ENCODE results near the gene RANBP17.
"Not testable (repeated sequence)": the region's sequence is repeated elsewhere in the genome, so short reads cannot be mapped to it uniquely, and the experiment has no call there.

Gene RANBP17

DNA sequence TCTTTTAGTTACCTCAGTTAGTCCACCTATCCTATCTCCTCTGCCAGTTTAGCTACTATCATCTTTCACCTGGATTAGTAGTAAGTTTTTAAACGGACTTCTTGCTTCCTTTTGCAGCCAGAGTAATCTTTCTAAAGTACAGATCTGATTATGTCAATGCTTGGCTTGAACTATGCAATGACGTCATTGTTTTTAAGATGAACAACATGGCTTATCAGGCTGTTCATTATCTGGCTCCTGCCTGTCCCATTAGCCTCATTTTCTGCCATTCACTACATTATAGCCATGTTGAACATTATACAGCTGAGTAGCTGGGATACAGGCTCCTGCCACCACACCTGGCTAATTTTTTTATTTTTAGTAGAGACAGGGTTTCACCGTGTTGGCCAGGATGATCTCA, 98.7 kb downstream of the RANBP17 start:
- DNase-seq: no peak

DNA sequence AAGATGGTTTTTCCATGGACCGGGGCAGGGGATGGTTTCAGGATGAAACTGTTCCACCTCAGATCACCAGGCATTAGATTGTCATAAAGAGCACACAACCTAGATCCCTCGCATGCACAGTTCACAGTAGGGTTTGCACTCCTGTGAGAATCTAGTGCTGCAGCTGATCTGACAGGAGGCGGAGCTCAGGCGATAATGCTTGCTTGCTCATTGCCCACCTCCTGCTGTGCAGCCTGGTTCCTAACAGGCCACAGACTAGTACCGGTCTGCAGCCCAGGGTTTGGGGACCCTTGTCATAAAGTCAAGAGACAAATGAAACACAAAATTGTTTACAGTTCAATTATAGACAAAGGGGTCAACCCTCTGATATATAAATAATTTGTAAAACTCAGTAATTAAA, 101.7 kb downstream of the RANBP17 start:
- no peak for DNase-seq

DNA sequence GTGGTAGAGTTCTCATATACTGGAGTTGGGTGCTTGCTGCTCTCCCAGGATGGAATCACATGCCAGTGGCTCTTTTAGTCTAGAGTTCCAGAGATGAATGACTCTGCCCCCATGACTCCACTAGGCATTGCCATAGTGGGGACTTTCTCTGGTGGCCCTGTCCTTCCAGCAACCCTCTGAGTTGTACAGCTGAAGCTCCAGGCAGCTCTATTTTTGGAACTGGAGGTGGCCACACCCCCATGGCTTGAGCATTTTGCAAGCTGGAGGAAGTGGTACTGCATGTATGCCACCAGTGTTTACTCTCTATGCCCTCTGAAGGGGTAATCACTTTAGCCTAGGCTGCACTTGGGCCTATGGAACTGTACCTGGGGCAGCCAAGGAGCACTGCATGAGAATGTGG, 112.6 kb downstream of the RANBP17 start:
- no peak for DNase-seq

DNA sequence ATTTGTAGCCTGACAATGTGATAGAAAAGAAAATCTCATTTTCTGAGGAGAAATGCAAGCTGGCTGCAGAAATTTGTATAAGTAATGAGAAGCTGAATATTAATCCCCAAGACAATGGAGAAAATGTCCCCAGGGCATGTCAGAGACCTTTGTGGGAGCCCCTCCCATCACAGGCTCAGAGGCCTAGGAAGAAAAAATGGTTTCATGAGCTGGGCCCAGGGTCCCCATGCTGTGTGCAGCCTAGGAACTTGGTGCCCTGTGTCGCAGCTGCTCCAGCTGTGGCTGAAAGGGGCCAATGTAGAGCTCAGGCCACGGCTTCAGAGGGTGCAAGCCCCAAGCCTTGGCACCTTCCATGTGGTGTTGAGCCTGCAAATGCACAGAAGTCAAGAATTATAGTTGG, 118.4 kb downstream of the RANBP17 start:
- DNase-seq: not testable (repeated sequence)

DNA sequence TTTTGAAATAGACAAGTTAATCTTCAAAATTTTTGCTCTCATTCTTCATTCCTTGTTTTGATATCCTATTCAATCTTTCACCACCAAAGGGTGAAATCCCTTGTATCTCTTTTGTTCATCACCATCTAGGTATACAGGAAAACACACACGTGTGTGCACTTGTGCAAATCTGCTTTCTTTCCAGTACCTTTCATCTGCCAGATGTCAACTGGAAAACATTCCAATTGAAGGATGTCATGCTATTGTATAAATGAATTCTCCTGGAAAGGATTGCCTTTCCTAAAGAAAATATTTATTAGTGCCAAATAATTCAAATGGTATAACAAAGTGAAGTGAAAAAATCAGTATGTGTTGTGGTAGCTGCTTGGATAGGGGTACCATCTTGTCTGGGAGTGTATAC, 123.7 kb downstream of the RANBP17 start:
- DNase-seq: no peak

- DNase-seq: no peak
Observed at GRCh38 chr5:170986598-170986997, 124.8 kb downstream of the RANBP17 start.

DNA sequence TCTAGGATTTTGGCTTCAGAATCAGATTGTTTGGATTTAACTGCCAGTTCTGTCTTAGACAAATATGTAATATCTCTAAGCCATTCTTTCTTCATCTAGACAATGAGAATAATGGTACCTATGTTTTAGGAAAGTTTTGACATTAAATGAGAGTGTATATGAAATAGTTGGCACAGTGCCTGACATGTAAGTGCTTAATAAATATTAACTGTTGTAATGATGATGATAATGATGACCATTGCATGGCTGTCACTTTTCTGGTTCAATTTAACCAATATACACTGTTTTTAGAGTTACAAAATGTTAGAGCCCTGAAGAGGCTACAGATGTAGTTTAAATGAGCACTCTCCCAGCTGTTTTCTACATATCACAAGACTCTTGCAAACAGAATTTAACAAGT, 131.7 kb downstream of the RANBP17 start:
- DNase-seq: no peak

DNA sequence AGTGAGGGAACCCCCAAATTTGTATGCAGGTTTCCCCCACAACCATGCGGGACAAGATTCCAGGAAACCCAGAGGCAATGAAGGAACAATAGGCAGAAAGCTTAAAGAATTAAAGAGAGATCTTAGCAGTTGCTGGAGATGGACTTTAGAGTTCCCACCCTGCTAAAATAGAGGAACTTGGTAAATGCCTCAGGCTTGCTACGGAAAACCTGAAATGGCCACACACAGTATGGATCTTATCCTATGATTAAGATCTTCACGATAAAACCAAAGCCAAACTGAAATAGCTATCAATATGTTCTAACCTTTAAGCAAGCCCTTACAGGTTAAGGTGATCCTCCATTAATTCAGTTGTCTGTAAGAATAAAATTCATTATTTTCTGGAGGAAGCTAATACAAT, 148.3 kb downstream of the RANBP17 start:
- DNase-seq: no peak

- DNase-seq: no peak
Observed at GRCh38 chr5:171010816-171011215, 149.0 kb downstream of the RANBP17 start.

DNA sequence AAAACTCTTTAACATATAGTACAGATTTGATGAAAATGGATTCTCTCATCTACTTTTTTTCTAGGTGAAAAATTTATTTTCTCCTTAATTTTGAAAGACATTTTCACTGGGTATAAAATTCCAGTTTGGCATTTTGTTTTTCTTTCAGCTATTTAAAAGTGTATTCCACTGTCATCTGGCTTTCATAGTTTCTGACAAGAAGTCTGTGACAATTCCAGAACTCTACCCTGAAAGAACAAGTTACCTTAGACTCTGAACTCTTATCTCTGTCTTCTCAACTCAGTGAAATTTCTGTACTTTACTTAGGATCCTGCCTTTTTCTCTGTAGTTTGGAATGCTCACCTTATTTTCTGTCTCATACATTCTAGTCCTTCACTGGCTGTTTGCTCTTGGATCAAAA, 161.7 kb downstream of the RANBP17 start:
- no peak for DNase-seq

DNA sequence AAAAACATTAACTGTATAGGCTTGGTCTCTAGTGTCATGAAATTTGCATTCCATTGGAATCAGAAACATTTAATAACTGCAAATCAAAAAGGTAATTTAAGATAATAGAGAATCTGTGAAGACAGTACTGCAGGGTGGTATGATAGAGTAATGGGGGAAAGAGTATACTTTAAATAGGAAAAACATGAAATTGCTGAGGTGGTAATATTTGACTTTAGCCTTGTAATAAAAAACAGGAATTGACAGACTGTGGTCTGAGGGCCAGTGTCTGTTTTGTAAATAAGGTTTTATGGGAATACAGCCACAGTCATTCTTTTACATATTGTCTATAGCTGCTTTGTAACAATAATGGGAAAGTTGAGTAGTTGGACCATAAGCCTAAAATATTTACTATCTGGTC, 162.3 kb downstream of the RANBP17 start:
- no peak for DNase-seq

- no peak for DNase-seq
Observed at GRCh38 chr5:171029401-171029800, 167.6 kb downstream of the RANBP17 start.

DNA sequence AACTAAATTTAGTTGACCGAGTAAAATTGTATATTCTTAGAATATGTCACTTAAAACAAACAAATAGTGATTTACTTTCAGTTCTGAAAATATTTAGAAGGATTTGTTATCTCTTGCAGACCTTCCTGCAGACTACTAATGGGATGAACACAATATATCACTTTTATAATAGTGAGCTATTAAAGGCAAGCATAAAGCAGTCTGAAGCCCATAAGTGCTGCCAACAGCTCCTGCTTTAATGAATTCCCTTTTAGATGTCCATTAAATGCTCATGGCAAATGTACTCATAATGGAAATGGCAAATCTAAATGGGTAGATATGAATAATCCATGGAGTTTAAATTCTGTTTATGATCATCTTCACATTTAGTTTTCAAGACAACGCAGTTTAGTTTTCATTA, 170.2 kb downstream of the RANBP17 start:
- no peak for DNase-seq

DNA sequence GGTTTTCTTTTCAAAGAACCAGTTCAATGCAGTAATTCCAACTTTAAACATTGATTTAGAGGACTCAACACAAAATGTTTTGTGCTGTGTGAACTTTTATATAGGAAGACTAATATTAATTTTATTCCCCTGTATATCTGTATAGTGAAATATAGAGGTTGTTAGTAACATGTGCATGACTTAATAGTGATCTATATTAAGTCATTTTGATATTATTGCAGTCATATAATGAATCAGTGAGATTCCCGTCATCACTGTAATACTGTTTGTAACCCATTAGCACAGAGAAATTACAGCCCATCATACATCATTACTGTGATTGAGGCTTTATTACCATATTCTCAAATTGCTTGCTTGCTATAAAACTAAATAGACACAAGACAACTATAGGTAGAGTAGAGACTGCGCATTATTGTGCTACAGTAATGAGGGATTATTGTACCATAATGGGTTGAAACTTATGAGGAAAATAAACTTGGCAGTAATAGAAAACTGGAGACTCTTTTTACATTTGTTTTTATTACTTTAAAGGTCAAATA, 170.7 kb downstream of the RANBP17 start:
- DNase-seq: no peak

DNA sequence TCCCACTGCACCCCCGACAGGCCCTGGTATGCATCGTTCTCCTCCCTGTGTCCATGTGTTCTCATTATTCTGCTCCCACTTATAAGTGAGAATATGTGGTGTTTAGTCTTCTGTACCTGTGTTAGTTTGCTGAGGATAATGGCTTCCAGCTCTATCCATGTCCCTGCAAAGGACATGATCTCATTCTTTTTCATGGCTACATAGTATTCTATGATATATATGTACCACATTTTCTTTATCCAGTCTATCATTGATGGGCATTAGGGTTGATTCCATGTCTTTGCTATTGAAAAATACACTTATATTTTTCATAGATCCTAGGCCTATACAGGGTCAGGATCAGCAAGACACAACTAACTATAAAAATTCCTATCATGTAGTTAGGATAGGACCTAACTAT, 180.1 kb downstream of the RANBP17 start:
- DNase-seq: not testable (repeated sequence)

DNA sequence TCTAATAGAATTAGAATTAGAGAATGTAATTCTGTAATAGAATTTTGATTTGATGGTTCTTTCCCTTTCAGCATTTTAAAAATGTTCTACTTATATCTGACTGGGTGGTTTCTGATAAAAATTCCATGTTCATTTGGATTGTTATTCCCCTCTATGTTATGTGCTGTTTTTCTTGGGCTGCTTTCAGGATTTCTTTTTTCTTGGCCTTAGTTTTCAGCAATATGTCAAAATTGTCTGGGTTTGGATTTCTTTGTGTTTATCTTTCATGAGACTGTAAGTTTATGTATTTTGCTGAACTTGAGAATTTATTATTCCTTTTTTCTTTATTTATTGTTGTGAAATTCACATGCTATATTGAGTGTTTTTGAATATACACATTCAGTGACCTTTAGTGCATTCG, 189.1 kb downstream of the RANBP17 start:
- DNase-seq: no peak

- DNase-seq: no peak
Observed at GRCh38 chr5:171055875-171056454, 194.1 kb downstream of the RANBP17 start.

- DNase-seq: no peak
Observed at GRCh38 chr5:171067540-171068130, 205.8 kb downstream of the RANBP17 start.

- no peak for DNase-seq
Observed at GRCh38 chr5:171074747-171075146, 212.9 kb downstream of the RANBP17 start.

GRCh38 chr5:171080186-171080938, 218.5 kb downstream of the RANBP17 start:
- no peak for DNase-seq

GRCh38 chr5:171081319-171081718, 219.5 kb downstream of the RANBP17 start:
- no peak for DNase-seq

DNA sequence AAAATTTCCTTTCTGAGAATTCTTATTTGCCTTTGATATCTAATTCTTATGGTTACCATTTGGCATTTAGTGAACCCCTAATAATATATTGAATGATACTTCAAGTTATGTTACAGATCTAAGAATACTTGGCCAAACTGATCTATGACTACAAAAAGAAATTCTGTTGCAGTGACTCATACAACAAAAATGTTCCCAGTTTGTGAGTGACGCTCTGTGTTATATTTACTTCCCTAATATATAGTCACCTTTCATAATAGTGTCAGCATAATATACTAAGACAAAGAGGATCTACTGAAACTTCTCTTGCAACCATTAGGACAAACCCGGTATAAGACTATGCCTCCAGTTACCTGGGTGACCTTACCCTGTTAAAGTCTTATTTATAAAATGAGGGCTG, 230.4 kb downstream of the RANBP17 start:
- no peak for DNase-seq

- no peak for DNase-seq
Observed at GRCh38 chr5:171093598-171093997, 231.8 kb downstream of the RANBP17 start.

GRCh38 chr5:171094356-171094755, 232.5 kb downstream of the RANBP17 start:
- no peak for DNase-seq

Data from activated CD4-positive, alpha-beta T cell treated with anti-CD3 and anti-CD28 coated beads, Interleukin-2, Interleukin-6, amounts not matched to agents 100 ng/mL and 50 ng/mL, durations not matched to agents 16 hours and 8 hours (primary cell).